Middle frontal gyrus (tissue), 1 donor: ENCODE data around the gene RSPH1.

Experiments
- DNase-seq: peaks from one replicate; pipeline ENCODE4 v3.0.0-alpha.2; 2015; ENCODE audit warnings: low spot score; ENCODE audit errors: extremely low spot score

Gene RSPH1

GRCh38 chr21:42496120-42496838, at the start of gene RSPH1:
Gene RSPH1 (minus strand): TSS chr21:42496224. CDS start chr21:42496186, 38 bp downstream.
- peak; percentile 99 for DNase-seq

GRCh38 chr21:42545745-42546144, 49.7 kb upstream of the RSPH1 start:
- DNase-seq: no peak

GRCh38 chr21:42545317-42545716, 49.3 kb upstream of the RSPH1 start:
- no peak for DNase-seq

- no peak for DNase-seq
Measured at GRCh38 chr21:42544544-42544943, 48.5 kb upstream of the RSPH1 start.

- DNase-seq: no peak
Measured at GRCh38 chr21:42543106-42543847, 47.3 kb upstream of the RSPH1 start.

GRCh38 chr21:42542596-42542995, 46.6 kb upstream of the RSPH1 start:
- no peak for DNase-seq

GRCh38 chr21:42542196-42542595, 46.2 kb upstream of the RSPH1 start:
- no peak for DNase-seq

- DNase-seq: no peak
Measured at GRCh38 chr21:42541618-42542017, 45.6 kb upstream of the RSPH1 start.

GRCh38 chr21:42541174-42541573, 45.1 kb upstream of the RSPH1 start:
- DNase-seq: no peak

- no peak for DNase-seq
Measured at GRCh38 chr21:42540396-42540795, 44.4 kb upstream of the RSPH1 start.

- no peak for DNase-seq
Measured at GRCh38 chr21:42539931-42540343, 43.9 kb upstream of the RSPH1 start.

- DNase-seq: no peak
Measured at GRCh38 chr21:42539342-42539741, 43.3 kb upstream of the RSPH1 start.

- no peak for DNase-seq
Measured at GRCh38 chr21:42538479-42539275, 42.7 kb upstream of the RSPH1 start.

- no peak for DNase-seq
Measured at GRCh38 chr21:42537106-42537742, 41.2 kb upstream of the RSPH1 start.

- no peak for DNase-seq
Measured at GRCh38 chr21:42536601-42537000, 40.6 kb upstream of the RSPH1 start.

GRCh38 chr21:42535602-42536171, 39.7 kb upstream of the RSPH1 start:
- DNase-seq: no peak

GRCh38 chr21:42534421-42535378, 38.7 kb upstream of the RSPH1 start:
- DNase-seq: no peak

- no peak for DNase-seq
Measured at GRCh38 chr21:42533963-42534355, 37.9 kb upstream of the RSPH1 start.

GRCh38 chr21:42533306-42533962, 37.4 kb upstream of the RSPH1 start:
- DNase-seq: no peak
